Peyer's patch (tissue), 4 donors: Measurements from ENCODE around the gene FAIM2.

Experiments
- CTCF ChIP-seq, 6 experiments: fragments of 450-650 bp in 4 of 6; fragments of 200-600 bp in 2 of 6; sonication (generic) in 1 of 6; IDR thresholded peaks; one replicate each; pipeline ENCODE4 v1.5.1; 2017 to 2019; ENCODE audit warnings: antibody characterized with exemption in 6 of 6, mild to moderate bottlenecking in 3 of 6, moderate library complexity in 1 of 6
- POLR2A ChIP-seq, 2 donors: fragments of 450-650 bp; IDR thresholded peaks; one replicate each; pipeline ENCODE4 v1.5.1; 2017; ENCODE audit warnings: antibody characterized with exemption in 2 of 2, mild to moderate bottlenecking in 2 of 2, moderate library complexity in 2 of 2

GRCh38 chr12:49944718-49945117, 41.0 kb upstream of the FAIM2 start:
- no peak for TF ChIP-seq CTCF (IDR thresholded peaks at IDR 0.05)
- TF ChIP-seq POLR2A (IDR thresholded peaks at IDR 0.05), result no peak
